ENCODE data around the gene LGI4.

LGI4 gene

DNA sequence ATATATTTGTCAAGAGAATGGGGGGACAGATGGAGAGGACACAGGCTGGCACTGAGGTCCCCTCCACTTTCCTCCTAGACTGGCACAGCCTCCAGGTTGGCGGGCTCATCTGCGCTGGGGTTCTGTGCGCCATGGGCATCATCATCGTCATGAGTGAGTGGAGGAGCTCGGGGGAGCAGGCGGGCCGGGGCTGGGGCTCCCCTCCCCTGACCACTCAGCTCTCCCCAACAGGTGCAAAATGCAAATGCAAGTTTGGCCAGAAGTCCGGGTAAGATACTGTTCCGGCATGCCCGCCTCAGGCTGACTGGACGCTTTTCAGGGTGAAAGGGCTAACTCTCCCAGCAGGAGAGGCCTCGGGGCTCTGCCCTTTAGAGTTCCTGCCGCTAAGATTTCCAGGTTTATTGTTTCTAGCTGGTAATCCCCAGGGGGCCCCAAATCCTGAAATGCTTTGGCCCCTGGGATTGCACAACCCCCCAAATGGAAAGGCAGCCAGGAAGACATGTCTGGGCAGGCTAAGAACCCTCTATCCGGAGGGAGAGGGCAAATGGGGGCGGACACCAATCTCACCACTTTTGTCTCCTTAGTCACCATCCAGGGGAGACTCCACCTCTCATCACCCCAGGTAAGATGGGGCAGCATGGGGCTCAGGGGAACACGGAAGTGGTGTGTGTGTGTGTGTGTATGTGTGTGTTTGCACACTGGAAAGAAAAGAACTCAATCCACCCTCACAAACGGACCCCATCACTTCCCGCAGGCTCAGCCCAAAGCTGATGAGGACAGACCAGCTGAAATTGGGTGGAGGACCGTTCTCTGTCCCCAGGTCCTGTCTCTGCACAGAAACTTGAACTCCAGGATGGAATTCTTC lies 11.9 kb downstream of the LGI4 start:
- DNase-seq: no peak

GRCh38 chr19:35120898-35121297 lies 14.0 kb downstream of the LGI4 start:
- DNase-seq: no peak

GRCh38 chr19:35120492-35120891 lies 14.4 kb downstream of the LGI4 start:
- no peak for DNase-seq

GRCh38 chr19:35119578-35120155 lies 15.2 kb downstream of the LGI4 start:
- no peak for DNase-seq

DNA sequence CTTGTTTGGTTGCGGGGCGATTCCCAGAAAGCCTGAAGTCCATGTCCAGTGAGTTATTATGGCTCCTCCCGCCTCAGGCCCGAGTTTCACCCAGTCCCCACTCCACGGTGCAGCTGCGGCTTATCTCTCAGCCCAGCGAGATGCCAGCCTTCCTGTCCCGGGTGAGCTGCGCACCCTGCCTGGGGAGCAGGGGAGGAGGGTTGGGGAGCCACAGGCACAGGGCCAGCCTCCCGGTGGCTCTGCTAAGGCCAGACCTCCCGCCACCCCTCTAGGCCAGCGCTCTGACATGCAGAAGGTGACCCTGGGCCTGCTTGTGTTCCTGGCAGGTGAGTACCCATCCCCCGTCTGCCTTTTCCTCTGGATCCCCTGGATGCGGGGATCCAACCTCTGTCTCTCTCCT lies 15.8 kb downstream of the LGI4 start:
- no peak for DNase-seq

GRCh38 chr19:35118268-35119020 lies 16.4 kb downstream of the LGI4 start:
- no peak for DNase-seq

DNA sequence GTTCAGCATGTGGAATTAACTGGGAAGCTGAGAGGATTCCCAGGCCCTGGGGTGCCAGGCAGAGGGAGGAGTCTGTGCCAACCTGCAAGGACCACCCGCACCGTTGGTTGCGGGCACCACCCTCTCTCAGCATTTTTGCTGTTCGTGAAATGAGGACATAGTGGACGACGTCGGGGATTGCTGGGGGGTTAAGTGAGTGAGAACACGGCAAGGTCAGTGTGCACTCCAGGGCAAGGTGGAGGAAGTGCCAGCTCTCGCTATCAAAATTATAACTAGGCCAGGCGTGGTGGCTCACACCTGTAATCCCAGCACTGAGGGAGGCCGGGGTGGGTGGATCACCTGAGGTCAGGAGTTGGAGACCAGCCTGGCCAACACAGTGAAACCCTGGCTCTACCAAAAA lies 17.1 kb downstream of the LGI4 start:
- DNase-seq: no peak

DNA sequence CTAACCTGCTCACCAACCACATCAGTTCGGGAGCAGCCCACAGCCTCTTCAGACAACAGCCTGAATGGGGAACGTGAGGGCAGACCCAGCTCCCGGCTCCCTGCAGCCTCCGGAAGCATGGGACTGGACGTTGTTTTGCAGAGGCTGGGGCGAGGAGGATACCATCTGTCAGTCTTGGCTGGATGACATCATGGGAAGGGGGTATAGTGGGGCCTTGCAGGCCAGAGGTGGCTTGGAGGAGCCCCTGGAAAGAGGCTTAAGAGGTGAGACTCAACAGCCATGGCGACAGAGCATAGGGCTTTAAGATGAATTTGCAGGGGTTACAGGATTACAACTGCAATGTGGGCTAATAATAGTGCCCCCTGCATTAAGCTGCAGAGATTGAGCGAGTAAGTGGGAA lies 17.7 kb downstream of the LGI4 start:
- DNase-seq: no peak

GRCh38 chr19:35116072-35116801 lies 18.6 kb downstream of the LGI4 start:
- DNase-seq: no peak

- no peak for DNase-seq
Observed at GRCh38 chr19:35115177-35115951, 19.5 kb downstream of the LGI4 start, which contains the start of gene FXYD3. Gene FXYD3 (plus strand): TSS chr19:35115823. CDS start chr19:35119377, 3,554 bp downstream.

DNA sequence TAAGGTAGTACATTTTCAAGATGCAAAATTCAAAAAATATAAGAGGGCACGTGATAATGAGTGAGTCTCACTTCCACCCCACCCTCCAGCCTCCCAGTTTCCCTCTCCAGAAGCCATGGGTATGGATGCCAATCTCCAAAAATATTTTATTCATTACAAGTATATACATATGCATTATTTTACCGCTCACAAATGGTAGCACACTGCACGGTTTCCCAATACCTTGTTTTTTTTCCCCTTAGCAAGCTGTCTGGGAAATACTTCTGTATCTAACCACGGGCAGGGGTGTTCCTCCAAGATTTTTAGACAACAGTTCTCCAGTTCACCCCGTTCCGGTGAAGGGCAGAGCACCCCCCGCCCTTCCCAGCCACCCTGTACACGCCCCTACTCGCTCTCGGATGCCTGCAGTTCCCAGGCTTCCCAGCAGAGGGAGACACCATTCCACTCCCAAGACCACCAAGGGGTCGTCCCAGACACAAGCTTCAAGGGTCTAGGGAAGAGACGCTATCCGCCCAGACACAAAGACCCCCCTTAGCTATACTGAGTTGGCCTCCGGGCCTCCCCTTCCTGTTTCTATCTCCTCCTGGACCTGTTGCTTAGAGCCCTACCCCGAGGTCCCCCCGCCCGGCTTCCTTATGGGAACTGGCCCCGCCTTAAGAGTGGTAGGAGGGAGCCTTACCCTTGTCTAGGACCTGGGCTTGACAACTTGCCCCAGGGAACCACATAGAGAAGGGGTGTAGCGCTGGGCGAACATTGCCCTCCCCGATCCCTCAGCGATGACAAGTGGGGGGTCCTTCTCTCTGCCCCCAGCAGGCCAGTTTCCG lies 20.3 kb downstream of the LGI4 start:
- peak; percentile 80 for DNase-seq

DNA sequence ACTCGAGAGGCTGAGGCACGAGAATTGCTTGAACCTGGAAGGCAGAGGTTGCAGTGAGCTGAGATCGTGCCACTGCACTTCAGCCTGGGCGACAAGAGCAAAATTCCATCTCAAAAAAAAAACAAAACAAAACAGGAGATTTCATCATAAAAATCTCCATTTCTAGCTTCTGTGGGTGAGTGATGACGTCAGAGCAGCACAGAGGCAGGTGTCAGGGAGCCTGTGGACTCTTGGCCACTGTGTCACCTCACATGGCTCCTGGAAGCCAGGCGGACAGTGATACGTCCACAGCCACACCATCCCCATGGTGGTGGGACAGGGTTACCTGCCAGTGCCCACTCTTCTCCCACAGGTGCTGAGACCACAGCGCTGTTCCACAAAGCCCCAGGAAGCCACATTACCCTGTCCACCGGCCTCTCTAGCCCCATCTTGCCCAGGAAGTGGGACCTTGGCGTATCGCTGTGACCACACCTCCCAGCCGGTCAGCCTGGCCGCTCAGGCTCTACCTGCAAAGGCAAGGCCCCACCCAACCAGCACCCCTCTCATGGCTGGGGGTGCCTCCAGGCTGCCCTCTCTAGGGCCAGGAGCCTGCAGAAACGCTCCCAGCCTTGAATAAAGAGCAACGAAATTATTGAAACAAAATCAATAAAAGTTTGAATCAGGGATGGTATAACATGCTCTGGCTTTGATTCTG lies 21.7 kb downstream of the LGI4 start:
- DNase-seq: no peak

DNA sequence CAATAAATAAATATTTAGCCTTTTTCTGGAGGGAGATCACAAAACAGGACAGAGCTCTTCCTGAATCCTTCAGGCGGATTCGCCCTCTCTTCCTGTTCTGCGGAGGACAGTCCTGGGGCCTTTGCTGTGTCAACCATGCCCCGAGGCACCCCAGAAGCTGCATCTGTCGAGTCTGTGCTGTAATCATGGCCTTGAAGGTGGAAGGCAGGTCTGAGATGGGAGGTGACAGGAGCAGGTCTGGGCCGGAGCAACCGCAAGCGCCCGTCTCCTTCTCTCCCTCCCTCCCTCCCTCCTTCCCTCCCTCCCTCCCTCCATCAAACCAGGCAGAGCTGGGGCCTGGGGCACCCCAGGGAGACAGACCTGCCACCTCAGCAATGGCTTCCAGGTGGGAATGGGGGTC lies 23.9 kb downstream of the LGI4 start:
- no peak for DNase-seq

DNA sequence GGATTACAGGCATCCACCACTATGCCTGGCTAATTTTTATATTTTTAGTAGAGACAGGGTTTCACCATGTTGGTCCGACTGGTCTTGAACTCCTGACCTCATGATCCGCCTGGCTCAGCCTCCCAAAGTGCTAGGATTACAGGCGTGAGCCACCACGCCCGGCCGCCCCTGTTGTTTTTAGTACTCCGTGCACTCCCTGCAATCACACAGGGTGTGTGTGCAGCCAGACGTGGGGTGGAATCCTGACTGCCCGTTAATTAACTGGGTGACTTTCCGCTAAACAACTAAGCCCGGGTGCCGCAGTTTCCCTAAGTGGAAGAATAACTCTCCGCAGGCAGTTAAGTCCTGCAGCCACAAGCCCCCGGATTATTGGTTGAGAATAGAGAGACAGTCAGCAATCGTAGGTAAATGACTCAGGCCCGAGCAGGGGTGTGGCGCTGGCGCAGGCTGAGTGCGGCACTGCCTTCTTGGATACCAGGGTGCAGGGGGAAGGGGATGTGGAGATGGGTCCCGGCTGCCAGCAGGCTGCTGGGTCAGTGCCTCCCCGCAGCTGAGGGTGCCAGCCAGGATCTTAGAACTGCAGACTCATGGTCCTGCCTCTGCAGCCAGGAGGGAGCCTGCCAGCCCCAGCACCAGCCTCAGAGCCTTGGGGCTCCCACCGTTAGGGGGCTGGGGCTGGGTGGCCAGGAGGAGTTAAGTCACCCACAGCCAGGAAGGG lies 25.3 kb downstream of the LGI4 start:
- DNase-seq: no peak

DNA sequence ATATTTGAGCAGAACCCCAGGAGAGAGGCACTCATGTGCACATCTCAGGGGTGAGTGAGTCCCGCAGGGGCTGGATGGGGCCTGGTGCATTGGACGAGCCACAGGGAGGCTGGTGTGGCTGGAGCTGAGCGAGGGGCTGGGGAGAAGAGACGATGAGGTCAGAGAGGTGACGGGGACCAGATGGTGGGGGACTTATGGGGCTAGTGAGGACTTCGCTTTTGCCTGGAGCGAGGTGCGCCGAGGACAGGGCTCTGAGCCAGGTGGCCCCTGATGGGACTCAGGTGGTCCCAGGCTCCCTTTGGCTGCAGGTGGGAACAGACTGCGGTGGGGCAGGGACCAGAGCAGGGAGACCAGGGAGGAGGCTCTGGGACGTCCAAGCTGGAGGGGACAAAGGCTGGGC lies 26.1 kb downstream of the LGI4 start:
- DNase-seq: no peak

DNA sequence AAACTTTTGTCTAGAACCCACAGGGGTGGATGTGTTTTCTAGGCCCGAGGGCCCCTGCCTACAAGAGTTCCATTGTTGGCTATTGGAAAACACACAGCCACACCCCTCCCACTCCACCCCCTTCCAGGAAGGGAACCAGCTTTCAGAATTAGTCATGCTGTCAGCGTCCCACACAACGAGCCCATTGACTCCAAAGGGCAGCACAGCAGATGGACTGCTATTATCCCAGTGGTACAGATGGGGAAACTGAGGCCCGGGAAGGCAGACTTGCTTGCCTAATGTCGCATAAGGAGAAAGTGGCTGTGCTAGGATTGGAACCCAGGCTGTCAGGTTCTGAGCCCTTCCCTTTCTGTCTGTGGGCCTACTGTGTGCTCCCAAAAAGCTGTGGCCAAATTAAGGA lies 27.3 kb downstream of the LGI4 start:
- DNase-seq: peak; percentile 16

GRCh38 chr19:35106898-35107541 lies 27.8 kb downstream of the LGI4 start:
- no peak for DNase-seq

GRCh38 chr19:35106291-35106583 lies 28.6 kb downstream of the LGI4 start:
- DNase-seq: no peak

GRCh38 chr19:35105411-35106290 lies 29.2 kb downstream of the LGI4 start:
- no peak for DNase-seq
